Measurements from ENCODE around the gene LSM14A.
"Not testable (repeated sequence)": the region's sequence is repeated elsewhere in the genome, so short reads cannot be mapped to it uniquely, and the experiment has no call there.

LSM14A gene

GRCh38 chr19:34243876-34244578 is 71.7 kb downstream of the LSM14A start:
- no peak overlapping the region for H3K9ac ChIP-seq (ENCODE audit: low read depth, low read length)
- no peaks in the 10 kb centered on the region for H3K9me3 ChIP-seq (ENCODE audit: control insufficient read depth, insufficient read depth, low read length)
- H3K4me3 ChIP-seq (ENCODE audit: low read depth, low read length): no peak overlapping the region
- no peaks in the 10 kb centered on the region for H3K36me3 ChIP-seq (ENCODE audit: control insufficient read depth, insufficient read depth, low read length)
- peak overlapping the region; percentile 10 for H3K27ac ChIP-seq (ENCODE audit: low read depth, low read length)
- no peaks in the 10 kb centered on the region for H3K27me3 ChIP-seq (ENCODE audit: control insufficient read depth, insufficient read depth, low read length)
- H3K4me1 ChIP-seq (ENCODE audit: control insufficient read depth, insufficient read depth, low read length): no peaks in the 10 kb centered on the region

GRCh38 chr19:34244611-34245299 is 72.5 kb downstream of the LSM14A start:
- H3K36me3 ChIP-seq (ENCODE audit: control insufficient read depth, insufficient read depth, low read length): no peaks in the 10 kb centered on the region
- no peaks in the 10 kb centered on the region for H3K27me3 ChIP-seq (ENCODE audit: control insufficient read depth, insufficient read depth, low read length)
- no peak overlapping the region for H3K27ac ChIP-seq (ENCODE audit: low read depth, low read length)
- H3K9me3 ChIP-seq (ENCODE audit: control insufficient read depth, insufficient read depth, low read length): no peaks in the 10 kb centered on the region
- H3K4me3 ChIP-seq (ENCODE audit: low read depth, low read length): no peak overlapping the region
- H3K9ac ChIP-seq (ENCODE audit: low read depth, low read length): no peak overlapping the region
- no peaks in the 10 kb centered on the region for H3K4me1 ChIP-seq (ENCODE audit: control insufficient read depth, insufficient read depth, low read length)

- Histone ChIP-seq H3K27ac (ENCODE audit: low read depth, low read length) (peak overlapping the region; percentile 55), H3K4me1 (ENCODE audit: control insufficient read depth, insufficient read depth, low read length) (no peaks in the 10 kb centered on the region), H3K9ac (ENCODE audit: low read depth, low read length) (no peak overlapping the region), H3K9me3 (ENCODE audit: control insufficient read depth, insufficient read depth, low read length) (no peaks in the 10 kb centered on the region), H3K36me3 (ENCODE audit: control insufficient read depth, insufficient read depth, low read length) (no peaks in the 10 kb centered on the region), H3K27me3 (ENCODE audit: control insufficient read depth, insufficient read depth, low read length) (no peaks in the 10 kb centered on the region), H3K4me3 (ENCODE audit: low read depth, low read length) (no peak overlapping the region)
Observed at GRCh38 chr19:34246340-34246739, 74.0 kb downstream of the LSM14A start.

GRCh38 chr19:34248941-34249340 is 76.6 kb downstream of the LSM14A start:
- no peak overlapping the region for H3K27ac ChIP-seq (ENCODE audit: low read depth, low read length)
- H3K9ac ChIP-seq (ENCODE audit: low read depth, low read length): no peak overlapping the region
- no peak overlapping the region for H3K4me3 ChIP-seq (ENCODE audit: low read depth, low read length)
- no peaks in the 10 kb centered on the region for H3K4me1 ChIP-seq (ENCODE audit: control insufficient read depth, insufficient read depth, low read length)
- H3K36me3 ChIP-seq (ENCODE audit: control insufficient read depth, insufficient read depth, low read length): no peaks in the 10 kb centered on the region
- H3K27me3 ChIP-seq (ENCODE audit: control insufficient read depth, insufficient read depth, low read length): no peaks in the 10 kb centered on the region
- no peaks in the 10 kb centered on the region for H3K9me3 ChIP-seq (ENCODE audit: control insufficient read depth, insufficient read depth, low read length)

- H3K4me1 ChIP-seq (ENCODE audit: control insufficient read depth, insufficient read depth, low read length); H3K9ac ChIP-seq (ENCODE audit: low read depth, low read length); H3K4me3 ChIP-seq (ENCODE audit: low read depth, low read length); H3K36me3 ChIP-seq (ENCODE audit: control insufficient read depth, insufficient read depth, low read length); H3K27ac ChIP-seq (ENCODE audit: low read depth, low read length); H3K9me3 ChIP-seq (ENCODE audit: control insufficient read depth, insufficient read depth, low read length); H3K27me3 ChIP-seq (ENCODE audit: control insufficient read depth, insufficient read depth, low read length): not testable (repeated sequence)
Observed at GRCh38 chr19:34253167-34253566, 80.9 kb downstream of the LSM14A start.

- not testable (repeated sequence) for H3K9me3 ChIP-seq (ENCODE audit: control insufficient read depth, insufficient read depth, low read length); H3K36me3 ChIP-seq (ENCODE audit: control insufficient read depth, insufficient read depth, low read length); H3K27ac ChIP-seq (ENCODE audit: low read depth, low read length); H3K4me1 ChIP-seq (ENCODE audit: control insufficient read depth, insufficient read depth, low read length); H3K27me3 ChIP-seq (ENCODE audit: control insufficient read depth, insufficient read depth, low read length)
- Histone ChIP-seq H3K4me3 (ENCODE audit: low read depth, low read length) (peak overlapping the region; percentile 76), H3K9ac (ENCODE audit: low read depth, low read length) (peak overlapping the region; percentile 65)
Observed at GRCh38 chr19:34253681-34254045, 81.4 kb downstream of the LSM14A start.

GRCh38 chr19:34254046-34254697 is 81.9 kb downstream of the LSM14A start, which contains the start of gene GARRE1:
GARRE1 (plus strand) TSS chr19:34254554; CDS start chr19:34300474, 45,920 bp downstream.
- Histone ChIP-seq H3K27ac (ENCODE audit: low read depth, low read length) (peak within 1 kb of the TSS; percentile 86), H3K4me3 (ENCODE audit: low read depth, low read length) (peak within 1 kb of the TSS; percentile 76), H3K9me3 (ENCODE audit: control insufficient read depth, insufficient read depth, low read length) (no peaks in the 10 kb centered on the region), H3K27me3 (ENCODE audit: control insufficient read depth, insufficient read depth, low read length) (no peaks in the 10 kb centered on the region), H3K36me3 (ENCODE audit: control insufficient read depth, insufficient read depth, low read length) (no peaks in the 10 kb centered on the region), H3K9ac (ENCODE audit: low read depth, low read length) (peak within 1 kb of the TSS; percentile 78), H3K4me1 (ENCODE audit: control insufficient read depth, insufficient read depth, low read length) (peaks cover 6% of the 10 kb centered on the region)

- Histone ChIP-seq H3K27me3 (ENCODE audit: control insufficient read depth, insufficient read depth, low read length) (no peaks in the 10 kb centered on the region), H3K4me1 (ENCODE audit: control insufficient read depth, insufficient read depth, low read length) (peaks cover 6% of the 10 kb centered on the region), H3K9me3 (ENCODE audit: control insufficient read depth, insufficient read depth, low read length) (no peaks in the 10 kb centered on the region), H3K9ac (ENCODE audit: low read depth, low read length) (peak overlapping the region; percentile 78; the same call in 1 of the 2 replicates), H3K36me3 (ENCODE audit: control insufficient read depth, insufficient read depth, low read length) (no peaks in the 10 kb centered on the region), H3K4me3 (ENCODE audit: low read depth, low read length) (peak overlapping the region; percentile 76), H3K27ac (ENCODE audit: low read depth, low read length) (peak overlapping the region; percentile 82)
Observed at GRCh38 chr19:34254698-34255432, 82.6 kb downstream of the LSM14A start.

- peak overlapping the region; percentile 76 for H3K4me3 ChIP-seq (ENCODE audit: low read depth, low read length)
- peaks cover 7% of the 10 kb centered on the region for H3K4me1 ChIP-seq (ENCODE audit: control insufficient read depth, insufficient read depth, low read length)
- no peak overlapping the region for H3K27ac ChIP-seq (ENCODE audit: low read depth, low read length)
- H3K27me3 ChIP-seq (ENCODE audit: control insufficient read depth, insufficient read depth, low read length): no peaks in the 10 kb centered on the region
- H3K9ac ChIP-seq (ENCODE audit: low read depth, low read length): 0 out of 2 replicates have a peak overlapping the region, but pooled peaks have one; percentile 78
- H3K36me3 ChIP-seq (ENCODE audit: control insufficient read depth, insufficient read depth, low read length): no peaks in the 10 kb centered on the region
- no peaks in the 10 kb centered on the region for H3K9me3 ChIP-seq (ENCODE audit: control insufficient read depth, insufficient read depth, low read length)
Observed at GRCh38 chr19:34255546-34255945, 83.2 kb downstream of the LSM14A start.

- H3K4me3 ChIP-seq (ENCODE audit: low read depth, low read length): no peak overlapping the region
- H3K36me3 ChIP-seq (ENCODE audit: control insufficient read depth, insufficient read depth, low read length): no peaks in the 10 kb centered on the region
- H3K4me1 ChIP-seq (ENCODE audit: control insufficient read depth, insufficient read depth, low read length): peaks cover 20% of the 10 kb centered on the region
- H3K27ac ChIP-seq (ENCODE audit: low read depth, low read length): no peak overlapping the region
- no peaks in the 10 kb centered on the region for H3K9me3 ChIP-seq (ENCODE audit: control insufficient read depth, insufficient read depth, low read length)
- no peak overlapping the region for H3K9ac ChIP-seq (ENCODE audit: low read depth, low read length)
- no peaks in the 10 kb centered on the region for H3K27me3 ChIP-seq (ENCODE audit: control insufficient read depth, insufficient read depth, low read length)
Observed at GRCh38 chr19:34256835-34257558, 84.7 kb downstream of the LSM14A start.

Measured in HUES48 (cell line).